Natural killer cell treated with Interleukin-12 subunit alpha and Interleukin-12 subunit beta and Interleukin-15 and Interleukin-18, amount 100 ng/mL, for 72 hours (primary cell): ENCODE results near the gene P2RX2. TPM values are rescaled to one million over a fixed set of nuclear protein-coding genes. Genes with fewer than 3 reads are reported as not detected.

Source experiments
- ATAC-seq, 2 donors: fragments of 150-1000 bp; cut with Tn5 transposase in 1 of 2; sonication (Bioruptor Pico), chemical (Tn5 transposase) in 1 of 2; 2 replicates each; pipeline ENCODE4 v1.10.0; 2021
- DNase-seq: peaks from one replicate; pipeline ENCODE4 v3.0.0; 2022; ENCODE audit warnings: low spot score
- H3K27ac Mint-ChIP-seq, 2 donors: 1 replicate in 1 of 2; 2 replicates in 1 of 2; pipeline ENCODE4 v1.8.0; 2022; ENCODE audit warnings: mixed read lengths in 2 of 2, mild to moderate bottlenecking in 1 of 2, moderate library complexity in 1 of 2
- H3K27me3 Mint-ChIP-seq, 2 donors: 1 replicate in 1 of 2; 2 replicates in 1 of 2; pipeline ENCODE4 v1.8.0; 2022; ENCODE audit warnings: mixed read lengths in 2 of 2
- H3K36me3 Mint-ChIP-seq: one replicate; pipeline ENCODE4 v1.8.0; 2022; ENCODE audit warnings: mixed read lengths
- H3K4me1 Mint-ChIP-seq, 2 donors: 1 replicate in 1 of 2; 2 replicates in 1 of 2; pipeline ENCODE4 v1.8.0; 2022; ENCODE audit warnings: low read depth in 2 of 2, mixed read lengths in 2 of 2, mild to moderate bottlenecking in 1 of 2
- H3K4me3 Mint-ChIP-seq: one replicate; pipeline ENCODE4 v1.8.0; 2022; ENCODE audit warnings: mixed read lengths
- H3K9me3 Mint-ChIP-seq: 2 replicates; pipeline ENCODE4 v1.8.0; 2022; ENCODE audit warnings: mixed read lengths
- total RNA-seq, 2 donors: library from RNA; stranded (reverse); gene quantifications; one replicate each; pipeline ENCODE4 v1.2.3, GENCODE V29; 2022

The P2RX2 gene
- total RNA-seq, 2 donors from 2014 or later: not detected

GRCh38 chr12:132578826-132579225, 39.8 kb upstream of the P2RX2 start:
- no peak overlapping the region for H3K27ac Mint-ChIP-seq
- no peaks in the 10 kb centered on the region for H3K9me3 Mint-ChIP-seq
- ATAC-seq: no peak
- no peaks in the 10 kb centered on the region for H3K27me3 Mint-ChIP-seq
- DNase-seq: no peak
- H3K4me3 Mint-ChIP-seq: no peak overlapping the region
- H3K4me1 Mint-ChIP-seq: peaks cover 0 to 4% of the 10 kb centered on the region in 2 donors
- no peaks in the 10 kb centered on the region for H3K36me3 Mint-ChIP-seq

GRCh38 chr12:132579744-132580143, 38.8 kb upstream of the P2RX2 start:
- Mint-ChIP-seq H3K27me3 (no peaks in the 10 kb centered on the region), H3K9me3 (no peaks in the 10 kb centered on the region), H3K27ac (no peak overlapping the region), H3K4me3 (no peak overlapping the region), H3K4me1 (peaks cover 0 to 4% of the 10 kb centered on the region in 2 donors), H3K36me3 (no peaks in the 10 kb centered on the region)
- DNase-seq: no peak
- ATAC-seq: no peak

- Mint-ChIP-seq H3K27ac (no peak overlapping the region), H3K36me3 (no peaks in the 10 kb centered on the region), H3K27me3 (no peaks in the 10 kb centered on the region), H3K9me3 (no peaks in the 10 kb centered on the region), H3K4me3 (no peak overlapping the region), H3K4me1 (peaks cover 0 to 4% of the 10 kb centered on the region in 2 donors)
- ATAC-seq (no peak), DNase-seq (no peak)
Observed at GRCh38 chr12:132580701-132581292, 37.8 kb upstream of the P2RX2 start.

- no peak for ATAC-seq
- DNase-seq: no peak
- Mint-ChIP-seq H3K4me1 (peaks cover 0 to 4% of the 10 kb centered on the region in 2 donors), H3K4me3 (no peak overlapping the region), H3K27me3 (no peaks in the 10 kb centered on the region), H3K27ac (no peak overlapping the region), H3K36me3 (no peaks in the 10 kb centered on the region), H3K9me3 (no peaks in the 10 kb centered on the region)
Observed at GRCh38 chr12:132581348-132582057, 37.1 kb upstream of the P2RX2 start.

GRCh38 chr12:132582058-132582420, 36.5 kb upstream of the P2RX2 start:
- Mint-ChIP-seq H3K9me3 (no peaks in the 10 kb centered on the region), H3K27me3 (no peaks in the 10 kb centered on the region), H3K36me3 (no peaks in the 10 kb centered on the region), H3K27ac (no peak overlapping the region), H3K4me1 (peaks cover 0 to 4% of the 10 kb centered on the region in 2 donors), H3K4me3 (no peak overlapping the region)
- ATAC-seq: no peak
- no peak for DNase-seq

- no peak for ATAC-seq
- Mint-ChIP-seq H3K9me3 (no peaks in the 10 kb centered on the region), H3K4me3 (no peak overlapping the region), H3K27ac (no peak overlapping the region), H3K27me3 (no peaks in the 10 kb centered on the region), H3K36me3 (no peaks in the 10 kb centered on the region), H3K4me1 (peaks cover 0 to 4% of the 10 kb centered on the region in 2 donors)
- no peak for DNase-seq
Observed at GRCh38 chr12:132582582-132583410, 35.8 kb upstream of the P2RX2 start.

GRCh38 chr12:132583411-132583710, 35.2 kb upstream of the P2RX2 start:
- Mint-ChIP-seq H3K4me3 (no peak overlapping the region), H3K4me1 (no peaks in the 10 kb centered on the region), H3K9me3 (no peaks in the 10 kb centered on the region), H3K27me3 (no peaks in the 10 kb centered on the region), H3K36me3 (no peaks in the 10 kb centered on the region), H3K27ac (no peak overlapping the region)
- DNase-seq: no peak
- ATAC-seq: no peak

- DNase-seq (no peak), ATAC-seq (no peak)
- Mint-ChIP-seq H3K27me3 (no peaks in the 10 kb centered on the region), H3K4me1 (no peaks in the 10 kb centered on the region), H3K9me3 (no peaks in the 10 kb centered on the region), H3K36me3 (no peaks in the 10 kb centered on the region), H3K4me3 (no peak overlapping the region), H3K27ac (no peak overlapping the region)
Observed at GRCh38 chr12:132583736-132584135, 34.8 kb upstream of the P2RX2 start.

- Mint-ChIP-seq H3K4me1 (no peaks in the 10 kb centered on the region), H3K27me3 (no peaks in the 10 kb centered on the region), H3K4me3 (no peak overlapping the region), H3K36me3 (no peaks in the 10 kb centered on the region), H3K27ac (no peak overlapping the region), H3K9me3 (no peaks in the 10 kb centered on the region)
- ATAC-seq (no peak), DNase-seq (no peak)
Observed at GRCh38 chr12:132584429-132584828, 34.1 kb upstream of the P2RX2 start.

- no peak overlapping the region for H3K27ac Mint-ChIP-seq
- H3K4me1 Mint-ChIP-seq: no peaks in the 10 kb centered on the region
- ATAC-seq (no peak), DNase-seq (no peak)
- no peaks in the 10 kb centered on the region for H3K9me3 Mint-ChIP-seq
- H3K36me3 Mint-ChIP-seq: no peaks in the 10 kb centered on the region
- no peaks in the 10 kb centered on the region for H3K27me3 Mint-ChIP-seq
- H3K4me3 Mint-ChIP-seq: no peak overlapping the region
Observed at GRCh38 chr12:132585177-132585576, 33.4 kb upstream of the P2RX2 start.

- DNase-seq: no peak
- no peaks in the 10 kb centered on the region for H3K27me3 Mint-ChIP-seq
- no peaks in the 10 kb centered on the region for H3K36me3 Mint-ChIP-seq
- no peak overlapping the region for H3K4me3 Mint-ChIP-seq
- H3K27ac Mint-ChIP-seq: no peak overlapping the region
- no peaks in the 10 kb centered on the region for H3K4me1 Mint-ChIP-seq
- H3K9me3 Mint-ChIP-seq: no peaks in the 10 kb centered on the region
- no peak for ATAC-seq
Observed at GRCh38 chr12:132586929-132587328, 31.6 kb upstream of the P2RX2 start.

- H3K4me3 Mint-ChIP-seq: no peak overlapping the region
- no peaks in the 10 kb centered on the region for H3K27me3 Mint-ChIP-seq
- no peak overlapping the region for H3K27ac Mint-ChIP-seq
- DNase-seq (no peak), ATAC-seq (no peak)
- no peaks in the 10 kb centered on the region for H3K36me3 Mint-ChIP-seq
- H3K9me3 Mint-ChIP-seq: no peaks in the 10 kb centered on the region
- H3K4me1 Mint-ChIP-seq: no peaks in the 10 kb centered on the region
Observed at GRCh38 chr12:132587781-132588180, 30.8 kb upstream of the P2RX2 start.

- H3K27me3 Mint-ChIP-seq: no peaks in the 10 kb centered on the region
- H3K27ac Mint-ChIP-seq: no peak overlapping the region
- H3K9me3 Mint-ChIP-seq: no peaks in the 10 kb centered on the region
- ATAC-seq (no peak), DNase-seq (no peak)
- H3K4me1 Mint-ChIP-seq: no peaks in the 10 kb centered on the region
- no peak overlapping the region for H3K4me3 Mint-ChIP-seq
- H3K36me3 Mint-ChIP-seq: no peaks in the 10 kb centered on the region
Observed at GRCh38 chr12:132588319-132588718, 30.3 kb upstream of the P2RX2 start.
